ENCODE data around the gene GADL1. TPM values are rescaled to one million over a fixed set of nuclear protein-coding genes. Genes with fewer than 3 reads are reported as not detected.

GADL1 gene
- total RNA-seq, 4 donors from 2014 or later = 1.1 TPM; not detected in 3

DNA sequence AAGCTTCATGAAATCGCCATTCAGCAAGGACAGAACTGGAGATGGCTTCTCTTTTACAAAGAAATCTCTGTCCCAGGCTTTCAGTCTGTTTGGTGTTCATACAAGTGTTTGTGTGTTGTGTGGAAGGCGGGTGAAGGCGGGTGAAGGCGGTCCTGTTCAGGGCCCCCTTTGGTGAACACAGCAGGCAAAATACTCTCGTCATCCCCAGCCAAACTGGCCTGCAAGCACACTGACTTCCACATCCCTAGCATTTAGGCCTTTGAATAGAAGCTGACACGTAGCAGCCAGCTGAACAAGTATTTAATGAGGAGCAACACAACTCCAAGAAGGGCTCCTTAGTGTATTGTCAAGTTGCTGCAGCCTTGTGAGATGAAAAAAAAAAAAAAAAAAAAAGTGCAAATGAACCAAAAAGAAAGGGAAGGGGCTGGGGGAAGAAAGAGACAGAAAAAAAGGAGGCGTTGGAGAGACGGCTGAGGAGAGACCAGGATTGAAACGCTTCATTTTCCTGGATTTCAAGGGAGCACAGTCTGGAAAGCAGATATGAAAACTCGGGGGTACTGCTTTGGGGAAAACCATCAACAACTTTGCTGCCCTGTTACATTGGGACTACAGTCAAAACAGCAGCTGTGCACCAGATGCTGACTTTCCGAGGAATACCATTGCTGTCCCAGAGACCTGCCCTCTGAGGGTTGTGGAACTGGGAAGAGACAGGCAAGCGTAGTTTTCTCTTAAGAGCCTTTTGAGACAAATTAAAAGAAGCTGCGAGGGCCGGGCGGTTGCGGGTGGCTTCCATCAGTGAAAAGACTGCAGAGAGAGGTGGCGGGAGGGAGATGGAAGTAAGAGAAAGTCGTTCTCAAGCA lies 213.4 kb downstream of the GADL1 start:
- H3K9me3 ChIP-seq = no peaks in the 10 kb centered on the region
- H3K27me3 ChIP-seq = no peaks in the 10 kb centered on the region
- peaks cover 21 to 31% of the 10 kb centered on the region in 2 donors for H3K4me1 ChIP-seq
- no peak overlapping the region for H3K4me3 ChIP-seq
- no peaks in the 10 kb centered on the region for H3K36me3 ChIP-seq
- no peak for TF ChIP-seq CTCF (IDR thresholded peaks at IDR 0.05)
- no peak for TF ChIP-seq POLR2A (IDR thresholded peaks at IDR 0.05)
- peak; percentile 42 to 49 for DNase-seq
- peak overlapping the region; percentile 69 to 86 for H3K27ac ChIP-seq
- intact Hi-C loops (cut with DNase I; ENCODE audit: low total_unique reads) = no loop called here

- intact Hi-C loops (cut with DNase I; ENCODE audit: low total_unique reads) = no loop called here
- DNase-seq = no peak
- no peaks in the 10 kb centered on the region for H3K9me3 ChIP-seq
- no peaks in the 10 kb centered on the region for H3K27me3 ChIP-seq
- peak overlapping the region; percentile 69 to 86 for H3K27ac ChIP-seq
- no peak overlapping the region for H3K4me3 ChIP-seq
- H3K4me1 ChIP-seq = peaks cover 19 to 27% of the 10 kb centered on the region in 2 donors
- H3K36me3 ChIP-seq = no peaks in the 10 kb centered on the region
- TF ChIP-seq CTCF (IDR thresholded peaks at IDR 0.05) (no peak), POLR2A (IDR thresholded peaks at IDR 0.05) (no peak)
These were observed 215.4 kb downstream of the GADL1 start for GRCh38 chr3:30679045-30679444.

DNA sequence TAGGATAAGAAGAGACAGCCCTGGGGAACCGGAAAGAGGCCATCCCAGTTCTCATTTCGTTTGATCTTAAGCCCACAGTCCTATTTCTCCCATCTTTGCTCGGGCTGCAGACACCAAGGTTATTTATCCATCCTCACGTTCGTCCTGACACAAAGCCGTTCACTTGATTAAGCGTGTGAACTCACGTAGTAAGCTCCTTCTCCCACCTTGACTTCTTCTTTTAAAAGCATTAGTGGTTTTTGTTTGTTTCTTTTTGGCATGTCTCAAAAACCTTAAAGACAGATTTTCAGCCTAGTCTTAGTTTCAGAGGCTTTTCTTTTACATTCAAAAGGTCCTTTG lies 217.1 kb downstream of the GADL1 start:
- intact Hi-C loops (cut with DNase I; ENCODE audit: low total_unique reads) = no loop called here
- Histone ChIP-seq H3K9me3 (no peaks in the 10 kb centered on the region), H3K4me3 (no peak overlapping the region), H3K27me3 (no peaks in the 10 kb centered on the region), H3K4me1 (peaks cover 10 to 12% of the 10 kb centered on the region in 2 donors), H3K36me3 (no peaks in the 10 kb centered on the region), H3K27ac (peak overlapping the region; percentile 1 to 3)
- TF ChIP-seq POLR2A (IDR thresholded peaks at IDR 0.05) (no peak), CTCF (IDR thresholded peaks at IDR 0.05) (no peak)
- no peak for DNase-seq

DNA sequence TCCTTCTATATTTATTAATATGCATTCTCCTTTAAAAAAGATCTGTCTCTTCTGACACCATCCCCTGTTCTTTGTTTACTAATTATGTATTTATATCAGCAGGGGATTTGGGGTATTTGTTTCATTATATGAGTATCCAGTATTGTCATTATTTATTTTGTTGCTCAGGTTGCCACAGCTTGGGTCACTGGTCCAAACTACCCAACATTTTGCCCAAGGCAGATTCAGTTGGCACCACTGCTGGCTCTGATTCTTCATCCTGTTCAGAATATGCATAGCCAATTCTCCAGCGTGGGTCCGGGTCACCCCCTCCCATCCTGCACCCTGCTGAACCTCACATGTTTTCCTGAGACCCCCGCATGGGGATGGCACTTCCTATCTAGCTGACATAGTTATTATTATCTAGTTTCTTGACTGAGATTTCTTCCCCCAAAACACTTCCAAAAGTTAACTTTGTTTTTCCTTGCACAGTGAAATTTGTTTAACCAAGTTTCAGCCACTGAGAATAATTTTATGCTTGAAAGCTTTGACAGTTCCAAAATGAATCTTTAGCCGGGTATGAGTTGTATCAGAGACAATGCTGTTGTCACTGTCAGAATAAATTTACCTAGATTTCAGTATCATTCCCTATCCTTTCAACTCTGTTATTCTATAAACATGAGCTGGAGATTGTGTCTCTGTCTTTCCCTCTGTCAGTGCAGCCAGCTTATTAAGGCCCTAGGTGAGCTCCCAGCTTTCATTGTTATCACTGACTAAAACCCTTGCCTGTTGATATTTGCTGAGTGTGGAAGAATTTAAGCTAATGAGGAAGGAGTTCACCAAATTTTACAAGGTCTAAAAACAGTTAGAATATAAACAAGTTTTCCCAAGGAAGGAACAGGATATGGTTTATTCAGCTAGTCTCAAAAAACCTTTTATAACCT lies 217.8 kb downstream of the GADL1 start:
- Histone ChIP-seq H3K9me3 (no peaks in the 10 kb centered on the region), H3K4me1 (peaks cover 6 to 7% of the 10 kb centered on the region in 2 donors), H3K27ac (peak overlapping the region; percentile 1 to 3), H3K27me3 (no peaks in the 10 kb centered on the region), H3K36me3 (no peaks in the 10 kb centered on the region), H3K4me3 (no peak overlapping the region)
- no peak for DNase-seq
- intact Hi-C loops (cut with DNase I; ENCODE audit: low total_unique reads) = no loop called here
- TF ChIP-seq CTCF (IDR thresholded peaks at IDR 0.05) = no peak
- TF ChIP-seq POLR2A (IDR thresholded peaks at IDR 0.05) = no peak
